ENCODE results near the gene ARID1A.

The ARID1A gene

DNA sequence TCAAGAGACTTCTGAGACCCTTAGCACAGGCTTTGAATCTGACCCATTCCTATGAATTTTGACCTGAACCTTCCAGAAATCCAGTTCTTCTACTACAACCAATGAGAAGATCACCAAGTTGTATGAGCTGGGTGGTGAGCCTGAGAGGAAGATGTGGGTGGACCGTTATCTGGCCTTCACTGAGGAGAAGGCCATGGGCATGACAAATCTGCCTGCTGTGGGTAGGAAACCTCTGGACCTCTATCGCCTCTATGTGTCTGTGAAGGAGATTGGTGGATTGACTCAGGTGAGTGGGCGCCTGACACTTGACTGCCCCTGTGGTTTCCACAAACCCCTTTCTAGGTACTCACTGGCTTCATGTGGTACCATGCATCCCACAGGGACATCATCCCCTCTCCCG is 71.9 kb downstream of the ARID1A start:
- DNase-seq: no peak

DNA sequence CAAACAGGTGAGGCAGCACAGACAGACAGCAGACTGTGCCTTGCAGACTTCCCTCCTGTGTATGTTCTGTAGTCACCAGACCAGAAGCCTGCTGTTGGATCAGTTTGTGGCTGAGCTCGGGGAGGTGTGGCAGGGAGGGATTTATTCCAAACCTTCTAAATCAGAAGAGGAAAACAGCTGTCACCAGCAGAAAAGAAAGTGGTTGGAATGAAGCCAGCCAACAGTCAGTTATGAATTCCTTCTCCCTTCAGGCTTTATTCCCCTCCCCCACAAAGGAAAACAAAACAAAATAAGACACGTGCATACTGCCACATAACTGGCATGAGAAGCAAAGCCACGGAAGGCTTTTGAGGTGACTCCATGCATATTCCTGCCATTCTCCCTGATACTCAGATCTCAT is 72.9 kb downstream of the ARID1A start:
- peak; percentile 89 for DNase-seq

DNA sequence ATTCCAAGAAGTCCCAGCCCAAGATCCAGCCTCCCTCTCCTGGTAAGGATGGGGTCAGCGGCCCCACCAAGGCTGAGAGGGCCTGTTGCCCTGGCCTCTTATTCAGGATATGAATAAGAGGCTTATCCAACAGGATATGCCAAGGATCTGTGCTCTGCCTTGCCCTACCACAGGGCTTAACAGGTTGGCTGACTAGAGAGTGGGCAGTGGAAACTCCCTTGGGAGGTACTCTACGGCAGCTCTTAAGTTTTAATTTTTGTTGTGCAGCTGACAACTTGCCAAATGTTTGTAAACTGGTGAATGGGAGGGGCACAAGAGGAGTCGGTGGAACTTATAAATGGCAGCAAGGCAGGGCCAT is 75.4 kb downstream of the ARID1A start:
- no peak for DNase-seq

DNA sequence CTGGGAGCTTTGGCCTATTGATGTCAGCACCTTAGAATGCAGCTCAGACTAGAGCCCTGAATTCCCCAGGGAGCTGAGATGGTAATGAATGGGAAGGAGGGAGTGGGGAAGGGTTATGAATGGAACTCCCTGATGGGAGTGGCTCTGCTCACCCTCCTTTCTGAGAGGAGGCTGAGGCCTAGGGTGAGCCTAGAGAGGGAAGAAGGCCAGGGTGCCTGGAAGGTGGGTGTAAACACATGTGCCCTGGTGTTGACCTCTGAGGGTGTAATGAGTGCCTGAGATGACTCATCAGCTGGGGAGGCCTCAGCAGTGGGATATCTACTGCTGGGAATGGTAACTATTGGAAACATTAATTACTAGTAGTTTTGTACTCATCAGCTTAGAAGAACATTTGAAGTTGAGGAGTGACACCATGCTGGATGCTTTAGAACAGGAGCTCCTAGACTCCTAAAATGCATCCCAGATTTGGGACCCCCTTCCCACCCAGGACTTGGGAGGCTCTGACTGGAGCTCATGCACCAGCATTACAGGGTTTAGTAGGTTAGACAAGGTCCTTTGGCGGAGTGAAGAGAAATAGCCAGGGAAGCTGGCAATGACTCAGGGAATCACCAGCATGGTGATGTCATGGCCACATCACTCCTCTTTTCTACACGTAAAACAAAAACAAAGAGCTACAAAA is 76.0 kb downstream of the ARID1A start:
- DNase-seq: peak; percentile 98

DNA sequence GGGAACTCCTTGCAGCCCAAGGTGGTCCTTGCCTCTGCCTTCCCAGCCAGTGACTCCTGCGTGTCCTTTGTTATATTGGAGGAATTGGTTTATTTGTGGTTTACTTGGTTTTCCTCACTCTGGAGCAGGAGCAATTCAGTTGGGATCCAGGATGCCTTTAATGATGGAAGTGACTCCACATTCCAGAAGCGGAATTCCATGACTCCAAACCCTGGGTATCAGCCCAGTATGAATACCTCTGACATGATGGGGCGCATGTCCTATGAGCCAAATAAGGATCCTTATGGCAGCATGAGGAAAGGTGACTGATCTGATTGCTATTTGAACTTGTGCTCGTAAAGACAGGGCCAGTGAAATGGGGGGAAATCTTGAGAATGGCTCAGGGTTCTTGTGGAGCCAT is 76.9 kb downstream of the ARID1A start:
- peak; percentile 100 for DNase-seq

DNA sequence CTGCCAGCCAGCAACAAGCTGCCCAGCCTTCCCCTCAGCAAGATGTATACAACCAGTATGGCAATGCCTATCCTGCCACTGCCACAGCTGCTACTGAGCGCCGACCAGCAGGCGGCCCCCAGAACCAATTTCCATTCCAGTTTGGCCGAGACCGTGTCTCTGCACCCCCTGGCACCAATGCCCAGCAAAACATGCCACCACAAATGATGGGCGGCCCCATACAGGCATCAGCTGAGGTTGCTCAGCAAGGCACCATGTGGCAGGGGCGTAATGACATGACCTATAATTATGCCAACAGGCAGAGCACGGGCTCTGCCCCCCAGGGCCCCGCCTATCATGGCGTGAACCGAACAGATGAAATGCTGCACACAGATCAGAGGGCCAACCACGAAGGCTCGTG is 78.6 kb downstream of the ARID1A start:
- no peak for DNase-seq

DNA sequence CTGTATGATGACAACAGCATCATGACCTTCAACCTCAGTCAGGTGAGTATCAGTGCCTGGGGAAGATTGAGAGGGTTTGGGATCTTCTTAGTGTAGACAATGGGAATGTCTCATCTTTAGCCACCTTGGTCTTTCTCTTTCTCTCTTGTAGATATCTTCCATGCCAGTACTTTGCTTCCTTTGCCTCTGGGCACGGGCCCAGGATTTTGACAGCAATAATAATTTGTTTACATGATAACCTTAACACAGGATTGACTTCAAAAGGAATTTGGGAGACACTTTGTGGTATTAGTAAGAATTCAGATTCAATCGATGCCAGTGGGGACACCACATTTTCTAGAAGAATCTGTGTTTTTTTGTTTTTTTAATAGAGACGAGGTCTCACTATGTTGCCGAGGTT is 79.9 kb downstream of the ARID1A start:
- DNase-seq: no peak

DNA sequence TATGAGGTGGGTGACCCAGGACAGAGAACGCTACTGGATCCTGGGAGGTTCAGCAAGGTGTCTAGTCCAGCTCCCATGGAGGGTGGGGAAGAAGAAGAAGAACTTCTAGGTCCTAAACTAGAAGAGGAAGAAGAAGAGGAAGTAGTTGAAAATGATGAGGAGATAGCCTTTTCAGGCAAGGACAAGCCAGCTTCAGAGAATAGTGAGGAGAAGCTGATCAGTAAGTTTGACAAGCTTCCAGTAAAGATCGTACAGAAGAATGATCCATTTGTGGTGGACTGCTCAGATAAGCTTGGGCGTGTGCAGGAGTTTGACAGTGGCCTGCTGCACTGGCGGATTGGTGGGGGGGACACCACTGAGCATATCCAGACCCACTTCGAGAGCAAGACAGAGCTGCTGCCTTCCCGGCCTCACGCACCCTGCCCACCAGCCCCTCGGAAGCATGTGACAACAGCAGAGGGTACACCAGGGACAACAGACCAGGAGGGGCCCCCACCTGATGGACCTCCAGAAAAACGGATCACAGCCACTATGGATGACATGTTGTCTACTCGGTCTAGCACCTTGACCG is 83.4 kb downstream of the ARID1A start:
- DNase-seq: no peak

DNA sequence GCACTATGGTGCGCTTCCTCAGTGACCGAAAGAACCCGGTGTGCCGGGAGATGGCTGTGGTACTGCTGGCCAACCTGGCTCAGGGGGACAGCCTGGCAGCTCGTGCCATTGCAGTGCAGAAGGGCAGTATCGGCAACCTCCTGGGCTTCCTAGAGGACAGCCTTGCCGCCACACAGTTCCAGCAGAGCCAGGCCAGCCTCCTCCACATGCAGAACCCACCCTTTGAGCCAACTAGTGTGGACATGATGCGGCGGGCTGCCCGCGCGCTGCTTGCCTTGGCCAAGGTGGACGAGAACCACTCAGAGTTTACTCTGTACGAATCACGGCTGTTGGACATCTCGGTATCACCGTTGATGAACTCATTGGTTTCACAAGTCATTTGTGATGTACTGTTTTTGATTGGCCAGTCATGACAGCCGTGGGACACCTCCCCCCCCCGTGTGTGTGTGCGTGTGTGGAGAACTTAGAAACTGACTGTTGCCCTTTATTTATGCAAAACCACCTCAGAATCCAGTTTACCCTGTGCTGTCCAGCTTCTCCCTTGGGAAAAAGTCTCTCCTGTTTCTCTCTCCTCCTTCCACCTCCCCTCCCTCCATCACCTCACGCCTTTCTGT is 84.6 kb downstream of the ARID1A start:
- DNase-seq: no peak

DNA sequence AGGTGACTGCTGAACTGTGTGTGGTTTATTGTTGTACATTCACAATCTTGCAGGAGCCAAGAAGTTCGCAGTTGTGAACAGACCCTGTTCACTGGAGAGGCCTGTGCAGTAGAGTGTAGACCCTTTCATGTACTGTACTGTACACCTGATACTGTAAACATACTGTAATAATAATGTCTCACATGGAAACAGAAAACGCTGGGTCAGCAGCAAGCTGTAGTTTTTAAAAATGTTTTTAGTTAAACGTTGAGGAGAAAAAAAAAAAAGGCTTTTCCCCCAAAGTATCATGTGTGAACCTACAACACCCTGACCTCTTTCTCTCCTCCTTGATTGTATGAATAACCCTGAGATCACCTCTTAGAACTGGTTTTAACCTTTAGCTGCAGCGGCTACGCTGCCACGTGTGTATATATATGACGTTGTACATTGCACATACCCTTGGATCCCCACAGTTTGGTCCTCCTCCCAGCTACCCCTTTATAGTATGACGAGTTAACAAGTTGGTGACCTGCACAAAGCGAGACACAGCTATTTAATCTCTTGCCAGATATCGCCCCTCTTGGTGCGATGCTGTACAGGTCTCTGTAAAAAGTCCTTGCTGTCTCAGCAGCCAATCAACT is 85.5 kb downstream of the ARID1A start:
- no peak for DNase-seq

DNA sequence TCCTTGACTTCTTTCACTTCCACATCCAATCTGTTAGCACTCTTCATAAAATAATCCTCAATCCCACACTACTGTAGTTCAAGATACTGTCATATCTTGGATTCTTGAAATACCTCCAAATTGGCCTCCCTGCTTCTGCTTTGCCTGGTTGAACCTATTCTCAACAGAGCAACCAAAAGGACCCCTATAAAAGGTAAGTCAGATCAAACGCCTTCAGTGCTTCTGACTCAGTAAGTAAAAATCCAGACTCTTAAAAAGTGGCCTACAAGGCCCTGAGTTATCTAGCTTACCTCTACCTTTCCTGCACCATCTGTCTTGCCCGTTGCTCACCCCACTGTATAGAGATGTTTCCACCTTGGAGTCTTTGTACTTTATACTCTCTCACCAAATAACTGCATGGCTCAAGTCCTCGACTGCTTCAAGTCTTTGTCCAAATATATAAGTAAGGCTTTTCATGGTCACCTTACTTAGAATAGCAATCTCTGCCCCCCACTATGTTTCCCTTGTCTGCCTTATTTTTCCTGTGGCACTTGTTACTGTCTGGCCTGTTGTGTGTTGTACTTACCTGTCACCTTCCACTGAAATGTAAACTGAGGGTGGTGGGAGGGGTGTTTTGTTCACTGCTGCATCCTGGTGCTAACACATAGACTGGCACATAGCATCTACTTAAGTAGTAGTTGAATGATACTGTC is 86.9 kb downstream of the ARID1A start:
- no peak for DNase-seq

DNA sequence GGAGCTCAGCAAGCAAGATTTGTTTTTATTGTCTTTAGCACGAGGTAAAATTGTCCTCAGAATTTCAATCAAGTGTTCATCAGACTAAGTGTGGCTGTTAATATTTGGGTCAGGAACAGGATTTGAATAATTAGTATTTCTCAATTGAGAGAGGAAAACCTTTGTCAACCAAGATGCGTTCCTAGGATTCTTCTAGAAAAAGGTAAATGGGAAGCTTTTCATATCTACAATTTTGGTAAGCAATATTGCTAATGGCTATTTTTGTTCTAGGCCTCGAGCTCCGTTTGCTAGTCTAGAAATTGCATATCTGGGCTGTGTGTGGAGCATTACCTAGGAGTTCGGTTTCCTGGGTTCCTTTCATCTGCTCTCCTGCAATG is 87.8 kb downstream of the ARID1A start:
- DNase-seq: no peak

DNA sequence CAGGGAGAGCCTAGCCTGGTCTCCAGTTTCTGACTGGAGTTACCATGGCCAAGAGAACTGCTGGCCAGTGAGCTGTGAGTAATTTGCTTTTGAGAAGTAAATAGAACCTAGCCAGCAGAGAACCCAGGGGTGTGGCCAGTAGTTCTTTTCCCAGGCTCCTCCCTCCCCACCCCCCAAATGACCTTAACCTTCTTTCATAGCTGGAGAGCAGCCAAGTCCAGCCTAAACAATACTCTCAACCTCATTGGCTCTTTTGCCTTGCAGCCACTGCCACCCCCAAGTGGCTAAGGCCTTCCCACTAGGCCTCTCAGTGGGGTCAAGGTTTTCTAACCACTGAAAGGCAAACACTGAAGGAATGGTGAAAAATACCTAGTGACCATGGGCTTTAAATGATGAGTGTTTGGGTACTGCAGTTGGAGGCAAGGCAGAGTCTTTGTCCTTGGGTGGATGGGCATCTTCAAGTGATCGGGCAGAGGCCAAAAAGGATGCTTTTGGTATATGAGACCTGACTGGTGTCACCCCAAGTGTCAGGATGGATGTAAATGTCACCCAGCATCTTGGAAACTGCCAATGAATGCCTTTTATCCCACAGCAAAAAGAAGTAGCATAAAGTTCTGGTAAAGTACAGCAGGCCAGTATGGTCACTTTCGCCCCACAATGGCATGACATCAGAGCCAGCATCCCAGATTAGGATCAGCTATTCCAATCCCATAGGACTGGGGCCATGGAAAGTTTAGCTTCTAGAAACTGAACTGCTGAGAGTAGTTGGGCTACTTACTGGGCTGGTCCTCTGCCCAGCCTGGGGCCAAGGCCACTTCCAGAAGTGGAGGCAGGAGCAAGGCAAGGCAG is 88.4 kb downstream of the ARID1A start:
- peak; percentile 57 for DNase-seq

DNA sequence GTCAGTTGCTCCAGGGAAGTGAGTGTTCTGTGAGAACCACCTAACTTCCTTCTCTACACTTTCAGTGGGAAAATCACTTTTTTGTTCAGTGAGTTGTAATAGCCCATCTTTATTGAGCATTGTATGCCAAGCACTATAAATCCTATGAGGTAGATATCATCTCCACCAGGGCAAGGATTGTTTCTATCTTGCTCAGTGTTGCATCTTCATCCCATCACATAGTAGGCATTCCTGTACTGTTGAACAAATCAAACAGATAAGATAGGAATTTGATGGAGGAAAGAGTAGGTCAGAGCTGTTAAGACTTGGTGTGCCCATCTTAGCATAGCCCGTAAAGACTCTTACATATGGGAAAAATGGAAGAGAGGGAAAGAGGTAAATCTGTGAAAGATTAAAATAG is 89.1 kb downstream of the ARID1A start:
- no peak for DNase-seq

DNA sequence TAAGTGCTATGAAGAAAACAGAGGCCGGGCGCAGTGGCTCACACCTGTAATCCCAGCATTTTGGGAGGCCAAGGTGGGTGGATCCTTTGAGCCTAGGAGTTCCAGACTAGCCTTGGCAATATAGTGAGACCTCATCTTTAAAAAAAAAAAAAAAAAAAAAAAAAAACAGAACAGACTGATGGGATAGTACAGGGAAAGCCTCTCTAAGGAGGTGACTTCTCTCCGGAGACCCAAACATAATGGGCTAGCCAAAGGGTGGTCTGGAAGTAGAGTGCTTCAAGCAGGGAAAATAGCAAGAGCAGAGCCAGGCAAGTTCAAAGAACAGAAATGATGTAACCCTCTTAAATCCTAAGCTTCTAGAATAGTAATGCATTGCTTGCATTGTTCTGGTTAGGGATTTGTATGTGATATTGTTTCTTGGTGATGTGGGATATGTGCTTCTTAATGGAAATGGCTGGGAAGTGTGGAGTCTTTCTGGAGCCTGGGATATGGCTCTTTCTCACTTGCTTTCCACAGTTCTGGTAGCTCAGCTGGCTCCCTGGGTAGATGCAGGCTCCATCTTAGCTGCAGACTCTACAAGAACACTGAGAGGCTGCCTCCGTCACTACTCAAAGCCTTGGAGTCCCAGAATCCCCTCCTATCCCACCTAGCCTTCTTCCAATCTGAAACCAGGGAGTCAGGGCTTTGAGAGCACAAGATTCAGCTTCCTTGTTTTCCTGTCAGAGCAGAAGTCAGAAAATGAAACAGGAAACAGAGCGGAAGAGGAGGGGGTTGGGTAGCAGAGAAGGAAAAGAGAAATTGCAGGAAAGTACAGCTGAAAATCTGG is 90.0 kb downstream of the ARID1A start:
- peak; percentile 62 for DNase-seq

DNA sequence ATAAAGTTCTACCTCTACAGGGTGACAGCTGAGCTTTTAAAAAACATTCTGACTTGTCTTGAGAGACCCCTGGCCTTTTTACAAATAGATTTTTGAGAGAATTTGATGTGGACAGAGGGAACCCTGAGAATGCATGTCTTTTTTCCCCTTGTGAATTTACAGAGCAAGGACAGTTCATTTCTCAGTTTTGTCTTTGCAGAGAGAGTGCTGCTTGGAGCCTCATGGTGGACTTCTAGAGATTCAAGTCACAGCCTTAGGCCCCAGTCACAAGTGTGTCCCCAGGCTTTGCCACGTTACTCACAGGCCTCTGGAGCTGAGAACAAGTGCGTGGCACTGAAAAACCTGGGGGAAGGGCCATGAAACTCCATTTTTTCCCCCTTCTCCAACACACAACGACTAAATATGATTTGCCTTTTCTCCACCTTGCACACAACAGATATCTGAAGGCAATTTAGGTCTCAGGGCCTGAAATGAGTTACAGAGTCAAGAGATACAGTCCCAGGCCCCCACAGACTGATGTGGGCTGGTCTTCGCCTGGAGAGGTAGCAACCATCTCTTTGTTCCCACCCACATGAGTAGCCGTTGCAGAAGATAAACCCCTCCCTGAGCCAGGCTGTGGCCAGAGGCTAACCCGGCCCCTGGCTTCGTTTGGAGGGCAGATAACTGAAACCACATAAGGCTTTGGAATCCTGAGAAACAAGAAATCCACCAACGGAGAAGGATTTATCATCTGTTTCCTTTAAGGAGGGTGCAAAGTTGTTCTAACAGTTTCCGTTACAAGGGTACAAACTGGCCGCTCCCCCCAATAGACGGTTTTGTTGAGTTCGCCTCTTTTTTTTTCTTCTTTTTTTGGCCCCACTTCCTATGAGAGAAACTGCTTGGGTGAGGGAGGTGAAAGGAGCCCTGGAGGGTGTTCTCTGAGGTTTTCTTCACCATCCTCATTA is 90.9 kb downstream of the ARID1A start:
- peak; percentile 85 for DNase-seq

DNA sequence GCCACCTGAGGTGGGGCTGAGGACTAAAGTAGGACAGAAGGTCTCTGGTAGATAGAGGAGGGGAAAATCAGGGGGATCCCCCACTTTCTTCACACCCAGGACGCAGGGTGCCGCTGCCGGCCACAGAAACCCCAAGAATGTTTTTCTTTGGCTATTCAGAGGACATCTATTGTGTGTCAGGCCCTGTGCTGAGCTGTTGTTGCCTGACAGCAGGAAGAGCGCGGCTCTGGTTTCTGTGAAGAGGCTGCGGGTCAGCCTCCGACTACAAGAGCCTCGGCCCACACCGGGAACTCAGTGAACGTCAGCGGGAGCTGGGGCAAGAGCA is 91.5 kb downstream of the ARID1A start:
- peak; percentile 54 for DNase-seq

DNA sequence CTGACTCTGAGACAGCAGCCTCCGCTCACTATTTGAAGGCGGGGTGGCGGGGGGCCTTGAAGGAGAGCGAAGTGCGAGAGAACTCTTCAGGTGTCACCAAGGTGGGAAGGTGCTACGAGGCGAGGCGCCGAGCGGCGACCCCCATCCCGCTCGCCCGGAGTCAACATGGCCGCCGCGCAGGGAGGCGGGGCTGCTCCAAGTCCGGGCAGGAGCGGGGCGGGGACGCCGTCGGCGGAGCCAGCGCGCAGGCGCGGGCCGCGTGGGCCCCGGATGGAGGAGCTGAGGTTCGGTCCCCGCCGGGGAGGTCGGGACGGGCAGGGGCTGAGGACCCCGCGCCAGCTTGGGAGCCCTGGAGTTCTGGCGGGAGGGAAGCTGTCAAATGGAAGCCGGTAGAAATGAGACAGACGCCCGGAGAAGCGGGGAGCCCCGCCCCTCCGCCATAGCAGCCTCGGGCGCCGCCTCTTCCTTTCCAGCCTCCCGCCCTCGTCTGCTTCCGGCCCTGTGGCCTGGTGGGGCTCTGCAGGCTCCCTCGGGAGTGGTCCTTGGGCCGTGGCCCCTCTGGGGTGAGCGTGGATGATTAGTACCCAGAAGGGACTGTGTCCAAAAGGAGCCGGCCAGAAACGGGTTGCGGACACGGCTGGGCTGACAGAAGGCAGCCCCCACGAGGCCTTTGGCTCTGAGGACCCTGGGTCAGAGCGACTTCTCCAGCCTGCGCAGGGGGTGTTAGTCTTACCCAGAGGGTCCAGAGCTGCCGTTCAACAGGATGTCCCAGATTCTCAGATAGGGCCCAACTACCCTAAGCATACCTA is 92.1 kb downstream of the ARID1A start, which contains the start of gene PIGV:
TSS of gene PIGV (plus strand) at position 245 of the 809 bp plus-strand sequence. CDS start 2,866 bp downstream, outside the sequence.
- DNase-seq: peak; percentile 85

DNA sequence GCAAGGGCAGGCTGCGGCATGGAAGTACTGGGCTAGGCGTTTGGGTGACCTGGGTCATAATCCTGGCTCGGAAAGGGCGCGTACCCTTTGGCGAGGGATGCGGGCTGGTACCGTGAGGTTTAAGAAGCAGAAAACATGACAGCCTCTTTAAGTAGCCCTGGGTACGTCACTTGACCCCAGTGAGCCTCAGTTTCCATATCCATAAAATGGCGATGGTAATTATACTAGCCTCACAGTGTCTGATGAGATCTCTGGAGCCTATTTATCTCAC is 92.6 kb downstream of the ARID1A start:
- DNase-seq: no peak
